Neural crest cell (in vitro differentiated cells): ENCODE data around the gene C2orf15. TPM values are rescaled to one million over a fixed set of nuclear protein-coding genes. Genes with fewer than 3 reads are reported as not detected.

Experiments
- DNase-seq: peaks from one replicate; pipeline ENCODE4 v3.0.0; 2021; ENCODE audit warnings: low read depth, mixed read lengths, low spot score
- H3K27ac Mint-ChIP-seq: one replicate; pipeline ENCODE4 v1.8.0; 2021; ENCODE audit warnings: mild to moderate bottlenecking, mixed read lengths; ENCODE audit not compliant: unreplicated experiment
- H3K27me3 Mint-ChIP-seq: 2 replicates; pipeline ENCODE4 v1.8.0; 2021; ENCODE audit warnings: low read depth, mild to moderate bottlenecking, mixed read lengths
- H3K36me3 Mint-ChIP-seq: 2 replicates; pipeline ENCODE4 v1.8.0; 2021; ENCODE audit warnings: low read depth, mild to moderate bottlenecking, mixed read lengths
- H3K4me1 Mint-ChIP-seq: 2 replicates; pipeline ENCODE4 v1.8.0; 2021; ENCODE audit warnings: mixed read lengths
- H3K4me3 Mint-ChIP-seq: one replicate; pipeline ENCODE4 v1.8.0; 2021; ENCODE audit warnings: mild to moderate bottlenecking, mixed read lengths
- H3K9me3 Mint-ChIP-seq: 2 replicates; pipeline ENCODE4 v1.8.0; 2021; ENCODE audit warnings: mixed read lengths
- total RNA-seq: library from RNA; stranded (reverse); gene quantifications from 2 replicates; pipeline ENCODE4 v1.2.1, GENCODE V29; 2021
- TF ChIP-seq, protein P1 (sequence below): fragments of 200-600 bp; sonication (generic); conservative IDR thresholded peaks from 2 replicates; pipeline ENCODE4 v1.5.0; 2021; ENCODE audit warnings: antibody characterized with exemption, mild to moderate bottlenecking

Gene C2orf15
- total RNA-seq, 1 donor from 2014 or later: 0.37 TPM

DNA sequence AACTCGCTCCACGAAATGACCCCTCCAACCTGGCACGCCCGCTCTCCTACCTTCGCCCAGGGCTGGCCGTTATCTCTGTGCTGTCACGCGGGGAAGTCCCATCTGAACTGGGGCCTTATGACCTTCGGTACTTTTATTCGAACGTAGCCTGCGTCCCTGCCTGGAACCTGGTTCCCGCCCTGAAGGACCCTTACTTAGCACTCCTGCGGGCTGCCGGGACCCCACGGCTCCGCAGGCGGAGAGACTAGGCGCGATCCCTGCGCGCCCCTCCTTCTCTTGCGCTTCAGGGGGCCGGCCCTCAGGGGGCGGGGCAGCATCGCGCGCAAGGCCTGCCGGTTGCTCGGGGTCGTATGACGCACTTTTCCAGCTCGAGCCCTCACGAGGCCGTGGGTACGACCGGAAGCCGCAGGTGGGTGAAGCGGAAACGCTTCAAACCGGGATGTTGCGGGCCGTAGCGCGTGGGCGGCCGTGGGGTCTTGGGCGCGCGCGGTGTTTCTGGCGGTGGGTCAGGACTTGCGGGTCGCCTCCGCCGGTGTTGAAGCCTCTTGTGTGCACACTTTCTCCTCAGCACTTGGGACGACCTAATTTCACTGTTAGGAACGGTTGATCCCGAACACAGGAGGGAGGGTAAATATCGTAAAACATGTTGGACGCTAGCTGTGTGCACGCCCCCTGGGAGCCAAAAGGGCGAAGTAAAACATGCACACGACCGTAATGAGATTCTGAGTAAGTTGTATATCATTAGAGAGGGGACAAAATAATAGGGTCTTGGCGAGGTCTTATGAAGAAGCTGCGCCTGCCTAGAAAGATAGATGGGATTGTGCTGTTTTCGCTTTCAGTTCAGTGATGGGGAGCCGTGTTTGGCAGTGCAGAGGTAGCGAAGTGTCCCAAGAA, 13.4 kb downstream of the C2orf15 start, which contains the start of the genes LIPT1 and TSGA10:
Gene LIPT1 (plus strand): TSS at position 325 of the 894 bp plus-strand sequence. CDS start 6,991 bp downstream, outside the sequence.
Gene TSGA10 (minus strand): TSS at position 300 of the 894 bp plus-strand sequence. CDS start 45,503 bp downstream, outside the sequence.
- peaks cover 15% of the 10 kb centered on the region for H3K4me1 Mint-ChIP-seq
- H3K4me3 Mint-ChIP-seq: no peak within 1 kb of the TSS
- H3K27ac Mint-ChIP-seq: peak within 1 kb of the TSS; percentile 94
- TF ChIP-seq, protein P1, sequence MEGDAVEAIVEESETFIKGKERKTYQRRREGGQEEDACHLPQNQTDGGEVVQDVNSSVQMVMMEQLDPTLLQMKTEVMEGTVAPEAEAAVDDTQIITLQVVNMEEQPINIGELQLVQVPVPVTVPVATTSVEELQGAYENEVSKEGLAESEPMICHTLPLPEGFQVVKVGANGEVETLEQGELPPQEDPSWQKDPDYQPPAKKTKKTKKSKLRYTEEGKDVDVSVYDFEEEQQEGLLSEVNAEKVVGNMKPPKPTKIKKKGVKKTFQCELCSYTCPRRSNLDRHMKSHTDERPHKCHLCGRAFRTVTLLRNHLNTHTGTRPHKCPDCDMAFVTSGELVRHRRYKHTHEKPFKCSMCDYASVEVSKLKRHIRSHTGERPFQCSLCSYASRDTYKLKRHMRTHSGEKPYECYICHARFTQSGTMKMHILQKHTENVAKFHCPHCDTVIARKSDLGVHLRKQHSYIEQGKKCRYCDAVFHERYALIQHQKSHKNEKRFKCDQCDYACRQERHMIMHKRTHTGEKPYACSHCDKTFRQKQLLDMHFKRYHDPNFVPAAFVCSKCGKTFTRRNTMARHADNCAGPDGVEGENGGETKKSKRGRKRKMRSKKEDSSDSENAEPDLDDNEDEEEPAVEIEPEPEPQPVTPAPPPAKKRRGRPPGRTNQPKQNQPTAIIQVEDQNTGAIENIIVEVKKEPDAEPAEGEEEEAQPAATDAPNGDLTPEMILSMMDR: peak; percentile 46
- peaks cover 3% of the 10 kb centered on the region for H3K36me3 Mint-ChIP-seq
- no peaks in the 10 kb centered on the region for H3K27me3 Mint-ChIP-seq
- H3K9me3 Mint-ChIP-seq: no peaks in the 10 kb centered on the region
- DNase-seq: peak; percentile 75

DNA sequence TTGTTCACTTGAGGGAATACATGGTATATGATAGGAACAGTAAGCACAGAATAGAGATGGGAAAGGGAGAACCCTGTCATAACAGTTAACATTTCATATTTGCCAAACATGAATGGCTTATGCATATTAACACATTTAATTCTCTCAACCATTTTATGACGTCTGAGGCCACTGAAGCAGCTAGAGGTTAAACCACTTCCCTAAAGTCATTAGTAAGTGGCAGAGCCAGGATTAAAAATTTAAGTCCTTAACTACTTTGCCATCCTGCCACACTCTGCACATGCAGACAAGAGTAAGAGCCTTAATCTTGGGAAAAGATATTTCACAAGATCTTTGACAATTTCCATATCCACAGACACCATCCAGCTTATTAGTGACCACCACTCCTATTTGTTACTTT, 15.4 kb downstream of the C2orf15 start:
- Mint-ChIP-seq H3K9me3 (no peaks in the 10 kb centered on the region), H3K27me3 (no peaks in the 10 kb centered on the region), H3K4me1 (peaks cover 15% of the 10 kb centered on the region), H3K36me3 (peaks cover 3% of the 10 kb centered on the region), H3K4me3 (peak overlapping the region; percentile 75), H3K27ac (no peak overlapping the region)
- no peak for DNase-seq
- TF ChIP-seq, protein P1: no peak

DNA sequence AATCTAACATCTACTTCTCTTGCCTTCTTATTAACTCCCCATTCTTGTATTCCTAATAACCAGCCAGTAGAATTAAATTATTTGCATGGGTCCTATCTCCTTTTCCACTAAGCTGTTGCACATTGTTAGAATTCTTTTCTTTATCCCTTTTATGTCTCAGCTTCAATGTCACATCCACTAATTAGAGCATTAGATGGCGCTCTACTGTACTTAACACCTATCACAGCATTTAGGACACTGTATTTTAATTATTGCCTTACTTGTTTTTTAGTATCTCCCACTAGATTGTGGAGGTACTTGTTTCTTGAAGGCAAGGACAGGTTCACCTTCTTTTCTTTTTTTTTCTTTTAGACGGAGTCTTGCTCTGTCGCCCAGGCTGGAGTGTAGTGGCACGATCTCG, 17.1 kb downstream of the C2orf15 start:
- H3K36me3 Mint-ChIP-seq: peaks cover 3% of the 10 kb centered on the region
- peaks cover 15% of the 10 kb centered on the region for H3K4me1 Mint-ChIP-seq
- H3K4me3 Mint-ChIP-seq: peak overlapping the region; percentile 44
- TF ChIP-seq, protein P1: no peak
- DNase-seq: no peak
- H3K27me3 Mint-ChIP-seq: no peaks in the 10 kb centered on the region
- H3K27ac Mint-ChIP-seq: no peak overlapping the region
- H3K9me3 Mint-ChIP-seq: no peaks in the 10 kb centered on the region

DNA sequence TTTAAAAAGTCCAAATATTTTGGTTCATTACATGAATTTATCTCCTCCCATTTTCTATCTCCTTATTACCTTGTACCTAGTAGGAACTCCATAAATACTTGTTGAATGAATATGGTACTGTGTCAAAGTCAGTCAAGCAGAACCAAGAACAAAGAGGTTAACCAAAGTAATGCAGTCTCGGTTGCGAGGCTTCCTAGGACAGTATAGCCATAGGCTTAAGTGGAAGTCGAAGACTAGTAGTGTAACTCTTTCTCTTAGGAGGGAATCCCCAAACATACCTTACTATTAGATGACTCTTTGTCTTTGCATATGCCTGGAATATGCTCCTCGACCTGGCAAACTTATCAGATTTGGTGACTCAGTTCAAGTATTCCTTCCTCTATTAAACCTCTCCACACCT, 18.1 kb downstream of the C2orf15 start:
- H3K4me3 Mint-ChIP-seq: peak overlapping the region; percentile 3
- H3K9me3 Mint-ChIP-seq: no peaks in the 10 kb centered on the region
- H3K4me1 Mint-ChIP-seq: peaks cover 15% of the 10 kb centered on the region
- H3K27ac Mint-ChIP-seq: no peak overlapping the region
- no peaks in the 10 kb centered on the region for H3K27me3 Mint-ChIP-seq
- no peak for DNase-seq
- peaks cover 3% of the 10 kb centered on the region for H3K36me3 Mint-ChIP-seq
- TF ChIP-seq, protein P1: no peak

DNA sequence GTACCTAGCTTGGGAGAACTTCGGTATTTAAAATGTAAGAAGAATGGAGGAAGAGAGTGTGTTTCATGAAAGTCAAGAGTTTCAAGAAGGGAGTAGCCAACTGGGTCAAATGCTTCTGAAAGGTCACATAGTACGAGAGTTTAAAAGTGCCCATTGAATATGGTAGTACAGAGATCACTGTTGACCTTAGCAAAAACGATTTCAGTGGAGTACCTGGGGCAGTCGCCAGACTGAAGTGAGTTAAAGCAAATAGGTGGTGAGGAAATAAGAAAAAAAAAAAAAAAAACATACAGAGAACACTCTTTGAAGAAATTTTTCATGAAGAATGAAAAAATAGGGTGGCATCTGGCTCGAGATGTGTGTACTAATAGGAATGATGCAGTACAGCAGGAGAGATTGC, 24.7 kb downstream of the C2orf15 start:
- Mint-ChIP-seq H3K36me3 (no peaks in the 10 kb centered on the region), H3K27ac (no peak overlapping the region), H3K4me1 (no peaks in the 10 kb centered on the region), H3K9me3 (no peaks in the 10 kb centered on the region), H3K27me3 (no peaks in the 10 kb centered on the region), H3K4me3 (no peak overlapping the region)
- no peak for DNase-seq
- TF ChIP-seq, protein P1: no peak
